GM12874 (cell line): ENCODE measurements around the gene CACUL1.

ENCODE experiments used
- CTCF ChIP-seq: IDR thresholded peaks from 2 replicates; pipeline ENCODE4 v1.5.1; 2011; ENCODE audit warnings: low read depth, mild to moderate bottlenecking, control low read depth, low read length, moderate library complexity; ENCODE audit not compliant: insufficient read depth

CACUL1 gene

DNA sequence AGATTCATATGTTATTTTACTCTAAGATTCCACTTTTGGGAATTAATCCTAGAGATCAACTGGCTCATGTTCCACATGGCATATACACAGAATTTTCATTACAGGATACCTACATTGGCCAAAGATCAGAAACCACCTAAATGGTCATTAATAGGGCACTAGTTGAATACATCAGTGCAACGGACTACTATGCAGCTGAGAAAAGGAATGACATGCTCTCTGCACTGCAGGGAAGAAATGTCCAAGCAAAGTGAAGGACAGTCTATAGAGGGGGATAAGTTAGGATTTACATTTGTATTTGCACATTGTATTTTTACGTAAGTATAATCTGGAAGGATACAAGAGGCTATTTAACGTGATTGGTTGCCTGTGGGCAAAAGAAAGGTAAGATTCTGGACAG is 91.6 kb downstream of the CACUL1 start:
- no peak for TF ChIP-seq CTCF

GRCh38 chr10:118662228-118663035 is 92.3 kb downstream of the CACUL1 start:
- TF ChIP-seq CTCF = no peak

DNA sequence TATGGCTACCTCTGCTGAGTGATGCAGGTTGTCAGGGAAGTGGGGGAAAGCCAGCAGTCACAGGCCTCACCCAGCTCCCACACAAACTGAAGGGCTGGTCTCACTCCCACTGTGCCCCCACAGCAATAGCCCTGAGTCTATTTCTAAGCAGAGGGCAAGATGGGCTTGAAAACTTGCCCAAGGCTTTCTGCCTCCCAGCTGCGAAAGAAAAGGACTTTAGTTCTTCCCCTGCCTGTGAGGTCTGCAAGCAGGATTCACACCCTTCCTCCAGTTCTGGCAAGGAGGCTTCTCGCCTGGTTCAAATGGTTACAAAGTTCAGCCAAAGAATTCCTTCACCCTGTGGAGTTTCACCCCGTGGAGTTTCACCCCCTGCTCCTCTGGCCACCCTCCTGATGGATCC is 96.0 kb downstream of the CACUL1 start:
- no peak for TF ChIP-seq CTCF

- TF ChIP-seq CTCF = no peak
Observed at GRCh38 chr10:118642228-118642627, 112.5 kb downstream of the CACUL1 start.

DNA sequence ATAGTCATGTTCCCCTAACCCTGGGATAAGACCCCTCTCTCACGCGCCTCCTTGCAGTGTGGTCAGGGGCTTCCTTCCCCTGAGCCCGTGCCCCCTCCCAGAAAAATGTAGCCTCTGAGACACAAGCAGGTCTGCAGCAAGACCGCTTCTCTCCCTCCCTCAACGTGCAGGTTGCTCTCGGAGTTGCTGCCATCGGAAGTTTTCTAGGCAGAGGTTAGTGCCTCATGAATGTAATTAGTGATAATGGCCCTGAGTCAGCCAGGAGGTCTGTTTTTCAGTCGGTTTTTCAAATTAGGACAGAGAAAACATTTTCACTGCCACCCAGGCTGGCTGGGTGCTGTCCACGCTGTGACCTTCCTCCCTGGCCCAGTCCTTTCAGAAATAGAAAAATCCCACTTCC is 116.1 kb downstream of the CACUL1 start:
- no peak for TF ChIP-seq CTCF

GRCh38 chr10:118635674-118636402 is 118.9 kb downstream of the CACUL1 start:
- TF ChIP-seq CTCF = no peak

GRCh38 chr10:118633786-118634185 is 121.0 kb downstream of the CACUL1 start:
- no peak for TF ChIP-seq CTCF
